HG03025 (cell line): ENCODE measurements around the gene ATG9B.
A peak's percentile ranks its signal among the peaks of the same experiment; 100 is the strongest.

Experiments
- ATAC-seq: cut with Tn5 transposase; IDR thresholded peaks from one replicate; pipeline ENCODE4 v1.9.1; 2021; ENCODE audit warnings: mild to moderate bottlenecking, moderate library complexity; ENCODE audit not compliant: unreplicated experiment, low FRiP score

The ATG9B gene

GRCh38 chr7:150988230-150989226 lies 35.8 kb downstream of the ATG9B start:
- no peak for ATAC-seq

GRCh38 chr7:150986556-150986955 lies 37.7 kb downstream of the ATG9B start:
- no peak for ATAC-seq

- no peak for ATAC-seq
Observed at GRCh38 chr7:150986099-150986512, 38.2 kb downstream of the ATG9B start.

- ATAC-seq: no peak
Observed at GRCh38 chr7:150983893-150984368, 40.4 kb downstream of the ATG9B start.

GRCh38 chr7:150982351-150982750 lies 41.9 kb downstream of the ATG9B start:
- ATAC-seq: no peak

- ATAC-seq: no peak
Observed at GRCh38 chr7:150981644-150982043, 42.6 kb downstream of the ATG9B start.

- ATAC-seq: no peak
Observed at GRCh38 chr7:150980663-150981062, 43.6 kb downstream of the ATG9B start.

- ATAC-seq: no peak
Observed at GRCh38 chr7:150979713-150980390, 44.4 kb downstream of the ATG9B start.

GRCh38 chr7:150978126-150978789 lies 46.0 kb downstream of the ATG9B start, which contains the start of gene KCNH2:
KCNH2 (minus strand) TSS chr7:150978321; CDS start chr7:150977913, 408 bp downstream.
- no peak for ATAC-seq

GRCh38 chr7:150977382-150978125 lies 46.7 kb downstream of the ATG9B start:
- no peak for ATAC-seq

- no peak for ATAC-seq
Observed at GRCh38 chr7:150976529-150977381, 47.5 kb downstream of the ATG9B start.

- ATAC-seq: no peak
Observed at GRCh38 chr7:150975536-150976319, 48.6 kb downstream of the ATG9B start.

- peak; percentile 55 for ATAC-seq
Observed at GRCh38 chr7:150974468-150975391, 49.6 kb downstream of the ATG9B start.

GRCh38 chr7:150973571-150974451 lies 50.5 kb downstream of the ATG9B start:
- ATAC-seq: no peak

- ATAC-seq: no peak
Observed at GRCh38 chr7:150972741-150973140, 51.6 kb downstream of the ATG9B start.

- ATAC-seq: no peak
Observed at GRCh38 chr7:150972023-150972468, 52.2 kb downstream of the ATG9B start.
